H9 (cell line): ENCODE data around the gene OLIG3. TPM values are rescaled to one million over a fixed set of nuclear protein-coding genes. Genes with fewer than 3 reads are reported as not detected.

Source experiments
- DNase-seq: peaks from one replicate; pipeline ENCODE4 v3.0.0-alpha.2; 2017
- H2AFZ ChIP-seq: one replicate; pipeline ENCODE4 v1.6.1; 2013; ENCODE audit warnings: mild to moderate bottlenecking, low read length, control low read depth, moderate library complexity
- H2AK5ac ChIP-seq: 2 replicates; pipeline ENCODE4 v1.6.1; 2013; ENCODE audit warnings: low read length, control low read depth, mixed read lengths; ENCODE audit not compliant: insufficient read length
- H2BK120ac ChIP-seq: one replicate; pipeline ENCODE4 v1.6.1; 2013; ENCODE audit warnings: low read depth, mild to moderate bottlenecking, low read length, control low read depth, inconsistent platforms; ENCODE audit not compliant: poor library complexity, severe bottlenecking
- H2BK12ac ChIP-seq: 2 replicates; pipeline ENCODE4 v1.6.1; 2013; ENCODE audit warnings: low read length, control low read depth, mixed read lengths, low read depth; ENCODE audit not compliant: insufficient read length
- H2BK15ac ChIP-seq: 2 replicates; pipeline ENCODE4 v1.6.1; 2013; ENCODE audit warnings: low read depth, low read length, control low read depth
- H2BK20ac ChIP-seq: one replicate; pipeline ENCODE4 v1.6.1; 2013; ENCODE audit warnings: low read depth, mild to moderate bottlenecking, low read length, control low read depth, inconsistent platforms; ENCODE audit not compliant: poor library complexity, severe bottlenecking
- H2BK5ac ChIP-seq: 2 replicates; pipeline ENCODE4 v1.6.1; 2013; ENCODE audit warnings: low read length, control low read depth, mixed read lengths; ENCODE audit not compliant: insufficient read length
- H3K14ac ChIP-seq: 2 replicates; pipeline ENCODE4 v1.6.1; 2013; ENCODE audit warnings: low read length, control low read depth; ENCODE audit not compliant: insufficient read depth
- H3K18ac ChIP-seq: 2 replicates; pipeline ENCODE4 v1.6.1; 2013; ENCODE audit warnings: low read depth, mild to moderate bottlenecking, mixed read lengths, low read length, control low read depth; ENCODE audit not compliant: insufficient read length
- H3K23ac ChIP-seq: 2 replicates; pipeline ENCODE4 v1.6.1; 2013; ENCODE audit warnings: low read length, control low read depth, mixed read lengths, low read depth; ENCODE audit not compliant: insufficient read length
- H3K23me2 ChIP-seq: 2 replicates; pipeline ENCODE4 v1.6.1; 2013; ENCODE audit warnings: low read depth, mild to moderate bottlenecking, mixed read lengths, low read length, control low read depth; ENCODE audit not compliant: insufficient read length, poor library complexity, severe bottlenecking
- H3K27ac ChIP-seq: 2 replicates; pipeline ENCODE4 v1.5.1; 2013; ENCODE audit warnings: low read length, control low read depth, mixed read lengths, low read depth; ENCODE audit not compliant: insufficient read length
- H3K27me3 ChIP-seq: 2 replicates; pipeline ENCODE4 v1.6.1; 2013; ENCODE audit warnings: low read length, control low read depth, inconsistent platforms; ENCODE audit not compliant: insufficient read depth
- H3K4ac ChIP-seq: 2 replicates; pipeline ENCODE4 v1.6.1; 2013; ENCODE audit warnings: low read depth, mild to moderate bottlenecking, control low read depth, inconsistent platforms, low read length, moderate library complexity
- H3K4me1 ChIP-seq: 2 replicates; pipeline ENCODE4 v1.6.1; 2013; ENCODE audit warnings: low read length, control low read depth, inconsistent platforms; ENCODE audit not compliant: insufficient read depth
- H3K4me2 ChIP-seq: 2 replicates; pipeline ENCODE4 v1.6.1; 2013; ENCODE audit warnings: low read length, control low read depth, mixed read lengths; ENCODE audit not compliant: insufficient read length, insufficient read depth
- H3K56ac ChIP-seq: 2 replicates; pipeline ENCODE4 v1.6.1; 2013; ENCODE audit warnings: low read depth, mild to moderate bottlenecking, mixed read lengths, low read length, control low read depth; ENCODE audit not compliant: insufficient read length
- H3K79me1 ChIP-seq: 2 replicates; pipeline ENCODE4 v1.6.1; 2013; ENCODE audit warnings: low read depth, mild to moderate bottlenecking, moderate library complexity, low read length, control low read depth, inconsistent platforms; ENCODE audit not compliant: insufficient read depth, poor library complexity, severe bottlenecking
- H3K79me2 ChIP-seq: 2 replicates; pipeline ENCODE4 v1.6.1; 2013; ENCODE audit warnings: low read length, control low read depth, inconsistent platforms; ENCODE audit not compliant: insufficient read depth
- H3K9ac ChIP-seq: 2 replicates; pipeline ENCODE4 v1.6.1; 2013; ENCODE audit warnings: low read length, control low read depth, mixed read lengths; ENCODE audit not compliant: insufficient read length; ENCODE audit errors: extremely low read depth
- H3K9me3 ChIP-seq: one replicate; pipeline ENCODE4 v1.6.1; 2013; ENCODE audit warnings: low read depth, low read length, inconsistent platforms; ENCODE audit not compliant: control insufficient read depth
- H3T11ph ChIP-seq: one replicate; pipeline ENCODE4 v1.6.1; 2013; ENCODE audit warnings: mild to moderate bottlenecking, low read length, control low read depth, inconsistent platforms
- H4K20me1 ChIP-seq: one replicate; pipeline ENCODE4 v1.6.1; 2013; ENCODE audit not compliant: control insufficient read depth, insufficient read length, insufficient read depth
- H4K5ac ChIP-seq: 2 replicates; pipeline ENCODE4 v1.6.1; 2013; ENCODE audit warnings: low read depth, mild to moderate bottlenecking, mixed read lengths, low read length, control low read depth; ENCODE audit not compliant: insufficient read length
- H4K8ac ChIP-seq: replicated peaks from 2 replicates; pipeline ENCODE4 v1.6.1; 2013; ENCODE audit warnings: low read length, control low read depth, mixed read lengths, low read depth; ENCODE audit not compliant: insufficient read length
- H4K91ac ChIP-seq: 2 replicates; pipeline ENCODE4 v1.6.1; 2013; ENCODE audit warnings: low read depth, mild to moderate bottlenecking, moderate library complexity, mixed read lengths, low read length, control low read depth; ENCODE audit not compliant: insufficient read length
- H3K27ac Mint-ChIP-seq, 3 experiments: 2 replicates in 2 of 3; 3 replicates in 1 of 3; pipeline ENCODE4 v1.8.0; 2020 to 2021; ENCODE audit warnings: mixed read lengths in 3 of 3, mild to moderate bottlenecking in 1 of 3, moderate library complexity in 1 of 3
- H3K27me3 Mint-ChIP-seq: 2 replicates; pipeline ENCODE4 v1.8.0; 2021; ENCODE audit warnings: low read depth, mild to moderate bottlenecking, moderate library complexity, mixed read lengths
- H3K36me3 Mint-ChIP-seq, 3 experiments: 2 replicates in 2 of 3; 3 replicates in 1 of 3; pipeline ENCODE4 v1.8.0; 2020 to 2021; ENCODE audit warnings: low read depth in 3 of 3, mixed read lengths in 3 of 3; ENCODE audit not compliant: insufficient read depth in 1 of 3
- H3K4me1 Mint-ChIP-seq, 2 experiments: 2 replicates each; pipeline ENCODE4 v1.8.0; 2020; ENCODE audit warnings: mixed read lengths in 2 of 2
- H3K4me3 Mint-ChIP-seq, 2 experiments: 2 replicates in 1 of 2; 3 replicates in 1 of 2; pipeline ENCODE4 v1.8.0; 2020 to 2021; ENCODE audit warnings: mild to moderate bottlenecking in 2 of 2, mixed read lengths in 2 of 2, moderate library complexity in 1 of 2
- H3K9me3 Mint-ChIP-seq, 2 experiments: 2 replicates in 1 of 2; 3 replicates in 1 of 2; pipeline ENCODE4 v1.8.0; 2020; ENCODE audit warnings: mild to moderate bottlenecking in 2 of 2, mixed read lengths in 2 of 2, moderate library complexity in 1 of 2
- CTCF ChIP-seq: fragments of 200-600 bp; sonication (generic); conservative IDR thresholded peaks from 3 replicates; pipeline ENCODE4 v1.8.0; 2021; ENCODE audit warnings: antibody characterized with exemption, mild to moderate bottlenecking
- WGBS: extraction: QIAGEN DNeasy Blood & Tissue Kit; methylation state at CpG from one replicate; pipeline ENCODE4 v1.1.7; 2013; ENCODE audit warnings: missing lambda C conversion rate, low lambda C conversion rate, mixed read lengths; ENCODE audit not compliant: insufficient read length; ENCODE audit errors: extremely low coverage; 5-methylcytosine and 5-hydroxymethylcytosine counted together
- total RNA-seq: library from RNA; stranded (reverse); gene quantifications from 2 replicates; pipeline ENCODE4 v1.2.1, GENCODE V29; 2021

The OLIG3 gene
- total RNA-seq, 1 experiment from 2014 or later: 0.22 TPM

GRCh38 chr6:137512757-137513605 is 18.8 kb upstream of the OLIG3 start:
- no peak overlapping the region for H2BK12ac ChIP-seq
- peaks cover 9% of the 10 kb centered on the region for H3K4me1 ChIP-seq
- no peaks in the 10 kb centered on the region for H3K36me3 Mint-ChIP-seq
- no peak overlapping the region for H3K18ac ChIP-seq
- no peak overlapping the region for H2AK5ac ChIP-seq
- H4K8ac ChIP-seq: no peak overlapping the region
- no peak overlapping the region for H2BK5ac ChIP-seq
- H3K9me3 ChIP-seq: no peaks in the 10 kb centered on the region
- H3K27me3 ChIP-seq: no peaks in the 10 kb centered on the region
- no peak overlapping the region for H4K5ac ChIP-seq
- H2BK15ac ChIP-seq: 0 out of 2 replicates have a peak overlapping the region, but pooled peaks have one; percentile 65
- H3K9me3 Mint-ChIP-seq: peaks cover 2 to 3% of the 10 kb centered on the region in 2 experiments; a peak in 2 of 5 replicates
- no peak overlapping the region for H2BK20ac ChIP-seq
- H4K91ac ChIP-seq: no peak overlapping the region
- no peak for DNase-seq
- H3K14ac ChIP-seq: peak overlapping the region; percentile 71; the same call in 1 of the 2 replicates
- H3K27ac ChIP-seq: no peak overlapping the region
- no peak overlapping the region for H3K23ac ChIP-seq
- peaks cover 85% of the 10 kb centered on the region for H3K27me3 Mint-ChIP-seq
- H3T11ph ChIP-seq: no peak overlapping the region
- H4K20me1 ChIP-seq: no peaks in the 10 kb centered on the region
- no peak for TF ChIP-seq CTCF
- H3K23me2 ChIP-seq: no peaks in the 10 kb centered on the region
- peak overlapping the region in 1 of 3 experiments; percentile 25; a peak in 1 of 7 replicates for H3K27ac Mint-ChIP-seq
- H2BK120ac ChIP-seq: no peak overlapping the region
- peak overlapping the region; percentile 3 to 41; a peak in 4 of 5 replicates for H3K4me3 Mint-ChIP-seq
- H3K4me1 Mint-ChIP-seq: peaks cover 25 to 38% of the 10 kb centered on the region in 2 experiments
- WGBS: no CpG with 5 or more reads among the region's 14 CpGs
- H3K4ac ChIP-seq: no peak overlapping the region
- peak overlapping the region; percentile 57 for H3K4me2 ChIP-seq
- H3K79me2 ChIP-seq: no peaks in the 10 kb centered on the region
- no peak overlapping the region for H2AFZ ChIP-seq
- no peak overlapping the region for H3K9ac ChIP-seq
- H3K56ac ChIP-seq: no peak overlapping the region
- H3K79me1 ChIP-seq: no peaks in the 10 kb centered on the region
